Brain microvascular endothelial cell (primary cell): ENCODE data around the gene MSANTD1.

Experiments used
- DNase-seq: peaks from one replicate; pipeline ENCODE4 v3.0.0-alpha.2; 2020
- H3K27ac ChIP-seq: fragments of 250-450 bp; sonication (Bioruptor Pico); 2 replicates; pipeline ENCODE4 v1.5.1; 2020; ENCODE audit warnings: mild to moderate bottlenecking, moderate library complexity
- H3K27me3 ChIP-seq: fragments of 250-450 bp; sonication (Bioruptor Pico); replicated peaks from 2 replicates; pipeline ENCODE4 v1.5.1; 2020; ENCODE audit warnings: mild to moderate bottlenecking
- H3K36me3 ChIP-seq: fragments of 250-450 bp; sonication (Bioruptor Pico); replicated peaks from 2 replicates; pipeline ENCODE4 v1.5.1; 2020; ENCODE audit warnings: mild to moderate bottlenecking
- H3K4me3 ChIP-seq: 2 replicates; pipeline ENCODE4 v1.5.1; 2011; ENCODE audit warnings: low read depth, mild to moderate bottlenecking, control low read depth, low read length, moderate library complexity
- in situ Hi-C: cut with HindIII; loops from 2 replicates; pipeline ENCODE4 v1.10.0; 2017; ENCODE audit warnings: low sequenced_read_pairs, low pct_ligation_motif_present
- TF ChIP-seq, protein P1 (sequence below): IDR thresholded peaks from 2 replicates; pipeline ENCODE4 v1.5.1; 2011; ENCODE audit warnings: low read depth, mild to moderate bottlenecking, moderate library complexity, low read length, control low read depth, inconsistent platforms; ENCODE audit errors: missing control alignments

Gene MSANTD1

GRCh38 chr4:3304831-3305609, 56.1 kb downstream of the MSANTD1 start:
- Histone ChIP-seq H3K27me3 (no peaks in the 10 kb centered on the region), H3K36me3 (no peaks in the 10 kb centered on the region), H3K4me3 (no peak overlapping the region), H3K27ac (no peak overlapping the region)
- in situ Hi-C loops, result no loop called here
- TF ChIP-seq, protein P1, sequence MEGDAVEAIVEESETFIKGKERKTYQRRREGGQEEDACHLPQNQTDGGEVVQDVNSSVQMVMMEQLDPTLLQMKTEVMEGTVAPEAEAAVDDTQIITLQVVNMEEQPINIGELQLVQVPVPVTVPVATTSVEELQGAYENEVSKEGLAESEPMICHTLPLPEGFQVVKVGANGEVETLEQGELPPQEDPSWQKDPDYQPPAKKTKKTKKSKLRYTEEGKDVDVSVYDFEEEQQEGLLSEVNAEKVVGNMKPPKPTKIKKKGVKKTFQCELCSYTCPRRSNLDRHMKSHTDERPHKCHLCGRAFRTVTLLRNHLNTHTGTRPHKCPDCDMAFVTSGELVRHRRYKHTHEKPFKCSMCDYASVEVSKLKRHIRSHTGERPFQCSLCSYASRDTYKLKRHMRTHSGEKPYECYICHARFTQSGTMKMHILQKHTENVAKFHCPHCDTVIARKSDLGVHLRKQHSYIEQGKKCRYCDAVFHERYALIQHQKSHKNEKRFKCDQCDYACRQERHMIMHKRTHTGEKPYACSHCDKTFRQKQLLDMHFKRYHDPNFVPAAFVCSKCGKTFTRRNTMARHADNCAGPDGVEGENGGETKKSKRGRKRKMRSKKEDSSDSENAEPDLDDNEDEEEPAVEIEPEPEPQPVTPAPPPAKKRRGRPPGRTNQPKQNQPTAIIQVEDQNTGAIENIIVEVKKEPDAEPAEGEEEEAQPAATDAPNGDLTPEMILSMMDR, result no peak
- DNase-seq, result no peak

DNA sequence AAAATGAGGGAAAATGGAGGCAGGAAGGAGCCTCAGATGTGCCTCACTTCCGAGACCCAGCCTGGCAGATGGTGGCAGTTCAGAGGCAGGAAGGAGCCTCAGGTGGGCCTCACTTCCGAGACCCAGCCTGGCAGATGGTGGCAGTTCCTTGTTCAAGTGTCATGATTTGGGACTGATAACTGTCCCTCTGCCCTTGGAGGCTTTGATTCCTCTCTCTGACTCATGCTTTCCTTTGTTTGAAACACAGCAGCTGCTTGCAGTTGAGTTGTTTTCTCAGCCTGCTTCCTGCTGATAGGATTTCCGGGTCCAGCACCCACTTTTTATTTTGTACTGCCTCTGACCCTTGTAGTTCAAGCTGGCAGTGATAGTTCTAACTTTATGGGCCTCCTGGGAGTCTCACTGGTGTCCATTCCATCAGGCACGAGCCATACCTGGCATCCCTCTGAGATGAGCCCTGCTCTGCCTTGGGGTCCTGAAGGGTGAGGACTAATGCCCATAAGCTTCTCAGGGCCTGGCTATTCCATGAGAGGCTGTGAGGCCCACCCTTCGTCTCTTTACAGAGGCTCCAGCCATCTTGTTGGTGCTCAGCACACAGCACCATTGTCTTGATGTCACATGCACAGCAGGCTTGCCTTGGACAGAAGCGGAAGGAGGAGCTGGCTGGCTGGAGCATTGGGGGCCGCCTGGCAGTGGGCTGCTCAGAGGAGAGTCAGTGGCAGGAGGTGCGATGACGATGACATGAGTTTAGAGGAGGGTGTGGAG, 56.8 kb downstream of the MSANTD1 start:
- Histone ChIP-seq H3K4me3 (no peak overlapping the region), H3K36me3 (no peaks in the 10 kb centered on the region), H3K27me3 (no peaks in the 10 kb centered on the region), H3K27ac (no peak overlapping the region)
- DNase-seq, result no peak
- in situ Hi-C loops, result no loop called here
- TF ChIP-seq, protein P1, result no peak
